Fibroblast of lung (primary cell): ENCODE data around the gene ART1. TPM values are rescaled to one million over a fixed set of nuclear protein-coding genes. Genes with fewer than 3 reads are reported as not detected.

Experiments used
- DNase-seq, 2 donors: peaks; one replicate each; pipeline versions ENCODE4 v3.0.0 to v3.0.0-alpha.2; 2010; ENCODE audit warnings: low read depth in 2 of 2
- H2AFZ ChIP-seq: 2 replicates; pipeline ENCODE4 v1.5.1; 2012; ENCODE audit warnings: low read length, control low read depth, inconsistent platforms
- H3K27ac ChIP-seq: 2 replicates; pipeline ENCODE4 v1.5.1; 2011; ENCODE audit warnings: low read length, control low read depth; ENCODE audit not compliant: insufficient read depth
- H3K27me3 ChIP-seq: 2 replicates; pipeline ENCODE4 v1.5.1; 2011; ENCODE audit warnings: mild to moderate bottlenecking, low read length; ENCODE audit not compliant: control insufficient read depth, insufficient read depth
- H3K36me3 ChIP-seq: 2 replicates; pipeline ENCODE4 v1.5.1; 2011; ENCODE audit warnings: low read length; ENCODE audit not compliant: control insufficient read depth, insufficient read depth
- H3K4me1 ChIP-seq: 2 replicates; pipeline ENCODE4 v1.5.1; 2011; ENCODE audit warnings: low read length; ENCODE audit not compliant: control insufficient read depth, insufficient read depth; ENCODE audit errors: extremely low read depth
- H3K4me2 ChIP-seq: 2 replicates; pipeline ENCODE4 v1.5.1; 2011; ENCODE audit warnings: low read length, control low read depth; ENCODE audit not compliant: insufficient read depth; ENCODE audit errors: extremely low read depth
- H3K4me3 ChIP-seq, 4 experiments: fragments of 200-600 bp in 1 of 4; sonication (generic) in 1 of 4; replicated peaks in 1 of 4; 2 replicates each; pipeline ENCODE4 v1.5.1; 2011 to 2016; ENCODE audit warnings: low read length in 4 of 4, low read depth in 3 of 4, mild to moderate bottlenecking in 3 of 4, control low read depth in 2 of 4, inconsistent platforms in 1 of 4, mixed read lengths in 1 of 4; ENCODE audit not compliant: insufficient read depth in 1 of 4; ENCODE audit errors: control extremely low read depth in 1 of 4
- H3K79me2 ChIP-seq: 2 replicates; pipeline ENCODE4 v1.5.1; 2012; ENCODE audit warnings: mild to moderate bottlenecking, low read length, inconsistent platforms; ENCODE audit not compliant: control insufficient read depth, insufficient read depth
- H3K9ac ChIP-seq: 2 replicates; pipeline ENCODE4 v1.5.1; 2011; ENCODE audit warnings: mild to moderate bottlenecking, low read length, control low read depth; ENCODE audit not compliant: insufficient read depth
- H3K9me3 ChIP-seq: 2 replicates; pipeline ENCODE4 v1.5.1; 2012; ENCODE audit warnings: low read depth, low read length; ENCODE audit not compliant: control insufficient read depth, insufficient read depth
- H4K20me1 ChIP-seq: 2 replicates; pipeline ENCODE4 v1.5.1; 2011; ENCODE audit warnings: low read length; ENCODE audit not compliant: control insufficient read depth, insufficient read depth; ENCODE audit errors: extremely low read depth
- CTCF ChIP-seq, 2 donors: IDR thresholded peaks in 1 of 2; conservative IDR thresholded peaks in 1 of 2; 1 replicate in 1 of 2; 2 replicates in 1 of 2; pipeline ENCODE4 v1.5.1; 2011 to 2012; ENCODE audit warnings: low read length in 2 of 2, control low read depth in 1 of 2, inconsistent platforms in 1 of 2, low read depth in 1 of 2, mild to moderate bottlenecking in 1 of 2
- EZH2 ChIP-seq: IDR thresholded peaks from 2 replicates; pipeline ENCODE4 v1.5.1; 2012; ENCODE audit warnings: low read length, control low read depth, mild to moderate bottlenecking; ENCODE audit errors: missing control alignments
- polyA plus RNA-seq, 2 donors: library from polyadenylated mRNA; depleted of rRNA in 1 of 2; stranded (reverse) in 1 of 2; unstranded in 1 of 2; fragments of >200 nt; gene quantifications; 2 replicates each; pipeline ENCODE4 v1.2.1, GENCODE V29; 2011 to 2012; ENCODE audit warnings: missing spikeins in 1 of 2
- total RNA-seq: library from RNA; depleted of rRNA; stranded (reverse); fragments of >200 nt; gene quantifications from 2 replicates; pipeline ENCODE4 v1.2.1, GENCODE V29; 2014

ART1 gene
- total and polyA plus RNA-seq, 2 donors (not counting 1 experiment from before 2014, with no cell fraction given) = not detected

- Histone ChIP-seq H3K9ac (no peak overlapping the region), H3K9me3 (no peaks in the 10 kb centered on the region), H3K27me3 (no peaks in the 10 kb centered on the region), H3K27ac (no peak overlapping the region), H3K4me2 (no peak overlapping the region), H4K20me1 (no peaks in the 10 kb centered on the region), H3K79me2 (no peaks in the 10 kb centered on the region), H3K4me3 (no peak overlapping the region), H2AFZ (no peak overlapping the region), H3K4me1 (no peaks in the 10 kb centered on the region), H3K36me3 (peaks cover 7% of the 10 kb centered on the region)
- TF ChIP-seq EZH2 (no peak), CTCF (conservative IDR thresholded peaks at IDR 0.05 in 1 of 2, IDR thresholded peaks at IDR 0.05 in 1 of 2; ENCODE audit: low read depth in 1 of 2, low read length in 2 of 2) (no peak)
- DNase-seq = peak in 1 of 2 donors; percentile 13
Observed at GRCh38 chr11:3707176-3707575, 62.2 kb downstream of the ART1 start.

GRCh38 chr11:3709977-3710376, 65.0 kb downstream of the ART1 start:
- TF ChIP-seq CTCF (conservative IDR thresholded peaks at IDR 0.05 in 1 of 2, IDR thresholded peaks at IDR 0.05 in 1 of 2; ENCODE audit: low read depth in 1 of 2, low read length in 2 of 2) = no peak
- TF ChIP-seq EZH2 = no peak
- DNase-seq = peak; percentile 31 to 55
- Histone ChIP-seq H3K9me3 (no peaks in the 10 kb centered on the region), H3K4me3 (no peak overlapping the region), H3K36me3 (peaks cover 8% of the 10 kb centered on the region), H3K79me2 (no peaks in the 10 kb centered on the region), H3K4me1 (no peaks in the 10 kb centered on the region), H4K20me1 (no peaks in the 10 kb centered on the region), H3K27ac (peak overlapping the region; percentile 13), H3K27me3 (no peaks in the 10 kb centered on the region), H2AFZ (no peak overlapping the region), H3K9ac (no peak overlapping the region), H3K4me2 (no peak overlapping the region)

- Histone ChIP-seq H2AFZ (no peak overlapping the region), H3K9me3 (no peaks in the 10 kb centered on the region), H3K4me1 (no peaks in the 10 kb centered on the region), H3K4me3 (no peak overlapping the region), H3K36me3 (peaks cover 8% of the 10 kb centered on the region), H4K20me1 (no peaks in the 10 kb centered on the region), H3K27me3 (no peaks in the 10 kb centered on the region), H3K79me2 (no peaks in the 10 kb centered on the region), H3K4me2 (no peak overlapping the region), H3K9ac (no peak overlapping the region), H3K27ac (no peak overlapping the region)
- peak; percentile 22 to 35 for DNase-seq
- TF ChIP-seq EZH2 = no peak
- TF ChIP-seq CTCF (conservative IDR thresholded peaks at IDR 0.05 in 1 of 2, IDR thresholded peaks at IDR 0.05 in 1 of 2; ENCODE audit: low read depth in 1 of 2, low read length in 2 of 2) = no peak
Observed at GRCh38 chr11:3710485-3711259, 65.7 kb downstream of the ART1 start.
